BJ (cell line): ENCODE data around the gene XYLT1. TPM values are rescaled to one million over a fixed set of nuclear protein-coding genes. Genes with fewer than 3 reads are reported as not detected.

Source experiments
- CTCF ChIA-PET: fragments of 350-600 bp; formaldehyde crosslinking; extraction: SDS; loops from one replicate; lab custom pipeline; 2021; ENCODE audit warnings: antibody characterized with exemption, inconsistent platforms; lab: Yijun Ruan, JAX
- POLR2A ChIA-PET: fragments of 300-600 bp; sonication (Branson Sonifier 250); formaldehyde crosslinking; extraction: SDS; loops from one replicate; lab custom pipeline; 2021; ENCODE audit warnings: antibody characterized with exemption; lab: Charles Lee
- DNase-seq: peaks from one replicate; pipeline ENCODE4 v3.0.0-alpha.2; 2011; ENCODE audit warnings: low read depth
- H3K27me3 ChIP-seq: 2 replicates; pipeline ENCODE4 v1.6.0; 2011; ENCODE audit warnings: low read length; ENCODE audit not compliant: control insufficient read depth, insufficient read depth
- H3K36me3 ChIP-seq: 2 replicates; pipeline ENCODE4 v1.5.1; 2011; ENCODE audit warnings: low read length; ENCODE audit not compliant: control insufficient read depth, insufficient read depth
- H3K4me3 ChIP-seq: 2 replicates; pipeline ENCODE4 v1.5.1; 2011; ENCODE audit warnings: low read depth, mild to moderate bottlenecking, control low read depth, low read length
- polyA plus RNA-seq: library from polyadenylated mRNA; depleted of rRNA; stranded (reverse); fragments of >200 nt; gene quantifications from 2 replicates; pipeline ENCODE4 v1.2.3, GENCODE V29; 2011
- small RNA-seq: library from RNA; depleted of rRNA; stranded (forward); fragments of <200 nt; gene quantifications from one replicate; pipeline ENCODE3, GENCODE V24; 2012; ENCODE audit warnings: low replicate concordance, low read depth; ENCODE audit not compliant: insufficient read length
- TF ChIP-seq, protein P1 (sequence below): IDR thresholded peaks from 2 replicates; pipeline ENCODE4 v1.5.1; 2011; ENCODE audit warnings: low read depth, mild to moderate bottlenecking, control low read depth, inconsistent platforms, low read length, moderate library complexity; ENCODE audit not compliant: insufficient read depth

Gene XYLT1
- polyA plus RNA-seq, 1 experiment: 15.9 TPM

DNA sequence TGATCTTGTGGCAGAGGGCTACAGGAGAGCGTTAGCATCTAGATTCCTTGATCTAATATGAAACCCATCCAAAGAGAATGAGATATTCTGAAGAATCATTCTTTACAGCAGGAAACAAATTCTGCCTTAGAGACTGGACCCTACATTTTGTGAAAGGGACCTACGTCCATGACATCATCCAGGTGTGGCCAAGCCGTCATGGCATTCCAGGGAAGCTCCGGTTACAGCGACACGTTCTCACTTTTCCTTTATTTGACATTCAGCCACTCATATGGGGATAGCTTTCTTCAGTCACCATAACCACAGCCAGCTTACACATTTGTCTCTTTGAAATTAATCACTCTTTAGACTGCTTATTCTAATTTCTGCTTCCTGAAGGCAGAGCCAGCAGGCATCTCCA lies 408.1 kb downstream of the XYLT1 start:
- TF ChIP-seq, protein P1, sequence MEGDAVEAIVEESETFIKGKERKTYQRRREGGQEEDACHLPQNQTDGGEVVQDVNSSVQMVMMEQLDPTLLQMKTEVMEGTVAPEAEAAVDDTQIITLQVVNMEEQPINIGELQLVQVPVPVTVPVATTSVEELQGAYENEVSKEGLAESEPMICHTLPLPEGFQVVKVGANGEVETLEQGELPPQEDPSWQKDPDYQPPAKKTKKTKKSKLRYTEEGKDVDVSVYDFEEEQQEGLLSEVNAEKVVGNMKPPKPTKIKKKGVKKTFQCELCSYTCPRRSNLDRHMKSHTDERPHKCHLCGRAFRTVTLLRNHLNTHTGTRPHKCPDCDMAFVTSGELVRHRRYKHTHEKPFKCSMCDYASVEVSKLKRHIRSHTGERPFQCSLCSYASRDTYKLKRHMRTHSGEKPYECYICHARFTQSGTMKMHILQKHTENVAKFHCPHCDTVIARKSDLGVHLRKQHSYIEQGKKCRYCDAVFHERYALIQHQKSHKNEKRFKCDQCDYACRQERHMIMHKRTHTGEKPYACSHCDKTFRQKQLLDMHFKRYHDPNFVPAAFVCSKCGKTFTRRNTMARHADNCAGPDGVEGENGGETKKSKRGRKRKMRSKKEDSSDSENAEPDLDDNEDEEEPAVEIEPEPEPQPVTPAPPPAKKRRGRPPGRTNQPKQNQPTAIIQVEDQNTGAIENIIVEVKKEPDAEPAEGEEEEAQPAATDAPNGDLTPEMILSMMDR: no peak
- ChIA-PET CTCF (no interaction called here), POLR2A (no interaction called here)
- Histone ChIP-seq H3K27me3 (no peaks in the 10 kb centered on the region), H3K36me3 (no peaks in the 10 kb centered on the region), H3K4me3 (no peak overlapping the region)
- no peak for DNase-seq

- ChIA-PET CTCF (no interaction called here), POLR2A (no interaction called here)
- H3K36me3 ChIP-seq: no peaks in the 10 kb centered on the region
- TF ChIP-seq, protein P1: no peak
- no peaks in the 10 kb centered on the region for H3K27me3 ChIP-seq
- no peak for DNase-seq
- H3K4me3 ChIP-seq: no peak overlapping the region
Observed at GRCh38 chr16:17061326-17061725, 409.4 kb downstream of the XYLT1 start.

DNA sequence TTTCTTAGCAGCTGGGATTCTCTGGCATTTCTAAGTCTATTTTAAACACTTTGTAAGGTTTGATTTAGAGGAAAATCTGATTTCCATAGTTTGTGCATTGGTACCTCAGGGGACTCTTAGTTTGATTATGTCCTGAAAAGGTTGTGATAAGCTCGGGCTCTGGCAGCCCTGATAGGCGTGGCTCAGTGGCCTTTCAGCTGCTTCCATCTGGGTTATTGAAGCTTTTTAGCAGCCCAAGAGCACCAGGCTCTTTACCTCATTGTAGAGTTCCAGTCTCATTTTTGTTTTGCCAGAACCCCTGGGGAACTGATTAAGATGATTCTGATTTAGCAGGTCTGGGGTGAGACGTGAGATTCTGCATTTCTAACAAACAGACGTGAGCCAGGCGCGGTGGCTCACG lies 412.3 kb downstream of the XYLT1 start:
- Histone ChIP-seq H3K27me3 (no peaks in the 10 kb centered on the region), H3K36me3 (no peaks in the 10 kb centered on the region), H3K4me3 (no peak overlapping the region)
- DNase-seq: no peak
- ChIA-PET CTCF (interaction anchor here (1.0 kb wide), 1 partner anchor 86 kb away, joined by 4 read pairs; no protein-coding TSS in a partner anchor), POLR2A (no interaction called here)
- TF ChIP-seq, protein P1: no peak

DNA sequence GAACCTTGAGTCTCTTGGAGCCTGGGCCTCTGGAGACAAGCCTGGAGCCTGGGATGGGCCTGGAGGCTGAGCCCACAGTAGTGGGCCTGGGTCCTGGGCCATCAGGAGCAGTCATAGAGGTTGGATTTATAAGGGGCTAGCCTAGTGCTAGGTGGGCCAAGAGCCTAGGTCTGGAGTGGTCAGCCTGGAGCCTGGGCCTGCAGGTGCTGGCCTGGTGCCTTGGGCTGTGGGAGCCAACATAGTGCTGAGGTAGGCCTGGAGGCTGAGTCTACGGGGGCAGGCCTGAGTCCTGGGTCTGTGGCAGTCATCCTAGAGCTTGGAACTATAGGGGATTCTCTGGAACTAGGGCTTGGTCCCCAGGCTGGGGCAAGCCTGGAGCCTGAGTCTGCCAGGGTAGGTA lies 414.1 kb downstream of the XYLT1 start:
- H3K27me3 ChIP-seq: no peaks in the 10 kb centered on the region
- H3K4me3 ChIP-seq: no peak overlapping the region
- POLR2A ChIA-PET: no interaction called here
- DNase-seq: no peak
- CTCF ChIA-PET: no interaction called here
- TF ChIP-seq, protein P1: no peak
- no peaks in the 10 kb centered on the region for H3K36me3 ChIP-seq

DNA sequence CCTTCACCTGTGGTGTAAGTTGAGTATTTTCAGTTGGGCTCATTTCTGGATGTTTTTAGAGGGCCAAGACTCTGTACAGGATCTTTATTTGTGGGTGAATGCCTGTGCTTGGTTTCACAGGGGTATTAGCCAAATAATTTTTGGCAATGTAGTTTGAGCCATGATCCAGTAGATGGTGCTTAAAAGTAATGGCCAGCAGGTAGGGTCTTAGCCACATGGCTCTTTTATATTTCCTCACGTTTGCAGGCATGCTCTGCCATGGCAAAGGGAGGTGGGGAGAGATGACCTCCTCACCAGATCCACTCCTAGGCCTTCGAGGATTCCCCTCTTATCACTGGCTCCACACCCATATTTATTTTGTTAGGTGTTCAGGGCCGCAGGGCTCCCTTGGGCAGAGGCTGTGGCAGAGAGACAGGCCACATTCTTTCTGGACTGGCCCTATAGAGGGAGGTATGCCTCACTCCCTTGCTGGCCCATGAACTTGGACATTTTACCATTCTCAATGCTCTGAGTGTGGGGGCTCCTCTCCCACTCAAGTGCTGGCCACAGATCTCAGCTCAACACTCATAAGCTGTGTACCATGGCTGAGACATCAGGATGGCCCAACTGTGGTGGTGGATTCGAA lies 417.1 kb downstream of the XYLT1 start:
- CTCF ChIA-PET: no interaction called here
- TF ChIP-seq, protein P1: no peak
- DNase-seq: no peak
- H3K27me3 ChIP-seq: no peaks in the 10 kb centered on the region
- POLR2A ChIA-PET: no interaction called here
- H3K4me3 ChIP-seq: no peak overlapping the region
- no peaks in the 10 kb centered on the region for H3K36me3 ChIP-seq

Small RNA genes lying within 50 kb of the gene (small RNA-seq; reads per million reads assigned to genes)
- not detected for gene AC109446.1
